HG03521 (cell line): Measurements from ENCODE around the gene WWP2.
"Not testable (repeated sequence)": the region's sequence is repeated elsewhere in the genome, so short reads cannot be mapped to it uniquely, and the experiment has no call there.

Experiments
- ATAC-seq: cut with Tn5 transposase; IDR thresholded peaks from one replicate; pipeline ENCODE4 v1.9.1; 2021; ENCODE audit warnings: mild to moderate bottlenecking, moderate library complexity; ENCODE audit not compliant: unreplicated experiment

Gene WWP2

GRCh38 chr16:69941251-69942098 lies 179.3 kb downstream of the WWP2 start:
- ATAC-seq, result no peak

- no peak for ATAC-seq
These were observed 180.0 kb downstream of the WWP2 start for GRCh38 chr16:69942099-69942491.

GRCh38 chr16:69942627-69943170 lies 180.6 kb downstream of the WWP2 start:
- ATAC-seq, result no peak

- not testable (repeated sequence) for ATAC-seq
These were observed 181.3 kb downstream of the WWP2 start for GRCh38 chr16:69943241-69944036.

- not testable (repeated sequence) for ATAC-seq
These were observed 188.3 kb downstream of the WWP2 start for GRCh38 chr16:69950411-69950810.

GRCh38 chr16:69951017-69951671 lies 189.0 kb downstream of the WWP2 start, which contains the start of gene CLEC18A:
CLEC18A (plus strand) TSS chr16:69951334; CDS start chr16:69951367, 33 bp downstream.
- ATAC-seq, result not testable (repeated sequence)

GRCh38 chr16:69951672-69952031 lies 189.5 kb downstream of the WWP2 start:
- ATAC-seq, result not testable (repeated sequence)

GRCh38 chr16:69952116-69952515 lies 190.0 kb downstream of the WWP2 start:
- not testable (repeated sequence) for ATAC-seq

GRCh38 chr16:69952572-69953355 lies 190.6 kb downstream of the WWP2 start:
- ATAC-seq, result not testable (repeated sequence)

- not testable (repeated sequence) for ATAC-seq
These were observed 192.1 kb downstream of the WWP2 start for GRCh38 chr16:69954241-69954640.

- not testable (repeated sequence) for ATAC-seq
These were observed 201.2 kb downstream of the WWP2 start for GRCh38 chr16:69963312-69963711.

- ATAC-seq, result not testable (repeated sequence)
These were observed 203.0 kb downstream of the WWP2 start for GRCh38 chr16:69964960-69965660.

- not testable (repeated sequence) for ATAC-seq
These were observed 203.5 kb downstream of the WWP2 start for GRCh38 chr16:69965661-69966054.

GRCh38 chr16:69967688-69968087 lies 205.6 kb downstream of the WWP2 start:
- not testable (repeated sequence) for ATAC-seq

GRCh38 chr16:69968125-69968524 lies 206.0 kb downstream of the WWP2 start:
- not testable (repeated sequence) for ATAC-seq

GRCh38 chr16:69969657-69970056 lies 207.5 kb downstream of the WWP2 start:
- ATAC-seq, result not testable (repeated sequence)

- ATAC-seq, result not testable (repeated sequence)
These were observed 210.0 kb downstream of the WWP2 start for GRCh38 chr16:69972120-69972519.

GRCh38 chr16:69972935-69973334 lies 210.8 kb downstream of the WWP2 start:
- ATAC-seq, result not testable (repeated sequence)

GRCh38 chr16:69985196-69985595 lies 223.1 kb downstream of the WWP2 start:
- ATAC-seq, result not testable (repeated sequence)
